ENCODE data around the gene LYG1.
"Not testable (repeated sequence)": the region's sequence is repeated elsewhere in the genome, so short reads cannot be mapped to it uniquely, and the experiment has no call there.

LYG1 gene

DNA sequence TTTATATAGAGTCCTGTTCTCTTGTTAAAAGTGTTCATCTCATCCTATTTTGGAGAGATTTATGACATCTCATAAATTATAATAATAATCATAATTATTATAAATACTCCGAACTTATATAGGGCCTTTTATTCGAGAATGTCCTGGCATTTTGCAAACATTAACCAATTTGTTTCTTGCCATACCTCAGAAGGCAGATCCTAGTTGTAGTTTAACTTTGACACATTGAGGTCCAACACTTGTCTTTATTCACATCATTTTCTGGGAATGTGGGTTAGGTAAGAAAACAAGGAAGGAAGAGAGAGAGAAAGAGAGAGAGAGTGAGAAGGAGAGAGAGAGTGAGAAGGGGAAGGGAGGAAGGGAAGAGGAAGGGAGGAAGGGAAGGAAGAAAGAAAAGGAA lies at the start of gene LYG1:
LYG1 (minus strand) TSS at position 101 of the 400 bp plus-strand sequence. CDS start 5,527 bp downstream, outside the sequence.
- DNase-seq (ENCODE audit: low spot score), result not testable (repeated sequence)

DNA sequence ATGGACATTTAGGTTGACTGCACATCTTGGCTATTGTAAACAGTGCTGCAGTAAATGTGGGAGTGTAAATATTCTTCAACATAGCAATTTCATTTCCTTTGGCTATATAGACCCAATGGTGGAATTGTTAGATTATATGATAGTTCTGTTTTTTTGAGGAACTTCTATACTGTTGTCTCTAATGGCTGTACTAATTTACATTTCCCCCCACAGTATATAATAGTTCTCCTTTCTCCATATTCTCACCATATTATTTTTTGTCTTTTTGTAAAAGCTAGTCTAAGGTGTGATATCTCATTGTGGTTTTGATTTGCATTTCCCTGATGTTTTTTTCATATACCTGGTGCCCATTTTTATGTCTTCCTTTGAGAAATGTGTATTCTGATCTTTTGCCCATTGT lies 49.2 kb upstream of the LYG1 start:
- no peak for DNase-seq (ENCODE audit: low spot score)

DNA sequence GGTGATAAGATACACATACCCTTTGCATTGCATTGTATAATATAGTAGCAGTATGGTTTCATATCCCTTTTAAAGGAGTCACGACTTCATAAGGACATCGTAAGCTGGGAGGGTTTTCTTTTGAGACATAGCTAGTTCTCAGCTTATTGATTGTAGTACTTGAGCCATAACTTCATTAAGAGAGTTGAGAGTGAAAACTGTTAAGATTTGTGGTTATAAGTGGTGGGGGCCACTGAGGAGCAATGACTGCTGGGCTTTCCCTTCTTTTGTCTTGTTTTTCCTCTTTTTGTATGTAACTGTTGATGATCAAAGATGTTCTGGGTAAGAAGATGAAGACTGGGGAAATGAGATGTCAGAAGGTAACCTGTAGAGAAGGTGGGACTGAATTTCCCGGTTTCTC lies 47.2 kb upstream of the LYG1 start:
- no peak for DNase-seq (ENCODE audit: low spot score)

DNA sequence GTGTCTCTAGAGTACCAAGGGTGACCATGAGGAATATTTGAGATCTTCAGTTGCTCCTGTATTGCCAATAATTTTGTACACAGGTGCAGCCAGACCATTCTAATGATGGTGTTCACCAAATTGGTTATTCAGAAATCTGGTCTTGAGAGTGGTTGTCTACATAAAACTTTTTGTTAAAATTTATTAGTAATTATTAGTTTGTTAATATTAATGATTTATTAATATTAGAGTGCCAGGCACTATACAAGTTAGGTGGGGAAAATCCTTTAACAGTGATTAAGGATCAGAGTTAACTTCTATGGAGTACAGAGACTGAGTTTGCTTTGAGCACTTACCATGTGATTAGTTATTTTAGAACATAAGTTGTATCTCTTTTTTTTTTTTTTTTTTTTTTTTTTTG lies 45.2 kb upstream of the LYG1 start:
- no peak for DNase-seq (ENCODE audit: low spot score)

DNA sequence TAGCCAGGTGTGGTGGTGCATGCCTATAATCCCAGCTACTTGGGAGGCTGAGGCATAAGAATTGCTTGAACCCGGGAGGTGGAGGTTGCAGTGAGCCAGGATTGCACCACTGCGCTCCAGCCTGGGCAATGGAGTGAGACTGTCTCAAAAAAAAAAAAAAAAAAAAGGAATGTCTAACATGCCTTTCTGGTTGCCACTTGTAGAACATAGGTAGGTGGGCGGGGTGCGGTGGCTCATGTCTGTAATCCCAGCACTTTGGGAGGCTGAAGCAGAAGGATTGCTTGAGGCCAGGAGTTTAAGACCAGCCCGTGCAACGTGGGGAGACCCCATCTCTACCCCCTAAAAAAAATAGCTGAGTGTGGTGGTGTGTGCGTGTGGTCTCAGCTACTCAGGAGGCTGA lies 44.4 kb upstream of the LYG1 start:
- not testable (repeated sequence) for DNase-seq (ENCODE audit: low spot score)

DNA sequence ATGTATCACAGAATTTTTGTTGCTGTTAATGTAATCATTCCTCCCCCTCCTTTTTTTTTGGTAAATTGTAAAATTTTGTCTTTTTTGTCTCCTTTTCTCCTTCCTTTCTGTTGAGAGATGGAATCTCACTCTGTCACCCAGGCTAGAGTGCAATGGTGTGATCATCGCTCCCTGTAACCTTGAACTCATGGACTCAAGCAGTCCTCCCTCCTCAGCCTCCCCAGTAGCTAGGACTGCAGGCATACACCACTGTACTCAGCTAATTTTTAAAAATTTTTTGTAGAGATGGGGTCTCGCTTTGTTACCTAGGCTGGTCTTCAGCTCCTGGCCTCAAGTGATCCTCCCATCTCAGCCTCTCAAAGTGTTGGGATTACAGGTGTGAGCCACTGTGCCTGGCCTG lies 41.5 kb upstream of the LYG1 start:
- no peak for DNase-seq (ENCODE audit: low spot score)

DNA sequence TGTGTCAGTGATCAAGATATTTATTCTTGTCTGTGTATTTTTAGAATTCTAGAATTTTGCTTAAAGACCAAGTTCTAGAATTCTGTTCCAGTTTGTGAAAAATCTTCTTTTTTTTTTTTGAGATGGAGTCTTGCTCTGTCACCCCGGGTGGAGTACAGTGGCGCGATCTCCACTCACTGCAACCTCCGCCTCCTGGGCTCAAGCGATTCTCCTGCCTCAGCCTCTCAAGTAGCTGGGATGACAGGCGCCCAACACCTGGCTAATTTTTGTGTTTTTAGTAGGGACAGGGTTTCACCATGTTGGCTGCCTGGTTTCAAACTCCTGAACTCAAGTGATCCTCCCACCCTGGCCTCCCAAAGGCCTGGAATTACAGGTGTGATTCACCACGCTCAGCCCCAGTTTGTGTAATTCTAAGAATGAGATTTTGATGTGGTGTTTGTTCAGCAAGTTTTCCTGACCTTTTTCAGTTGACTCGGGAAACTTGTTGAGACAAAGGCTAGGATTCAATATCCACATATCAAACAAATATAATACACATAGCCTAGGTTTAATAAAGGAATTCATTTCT lies 39.8 kb upstream of the LYG1 start:
- no peak for DNase-seq (ENCODE audit: low spot score)

DNA sequence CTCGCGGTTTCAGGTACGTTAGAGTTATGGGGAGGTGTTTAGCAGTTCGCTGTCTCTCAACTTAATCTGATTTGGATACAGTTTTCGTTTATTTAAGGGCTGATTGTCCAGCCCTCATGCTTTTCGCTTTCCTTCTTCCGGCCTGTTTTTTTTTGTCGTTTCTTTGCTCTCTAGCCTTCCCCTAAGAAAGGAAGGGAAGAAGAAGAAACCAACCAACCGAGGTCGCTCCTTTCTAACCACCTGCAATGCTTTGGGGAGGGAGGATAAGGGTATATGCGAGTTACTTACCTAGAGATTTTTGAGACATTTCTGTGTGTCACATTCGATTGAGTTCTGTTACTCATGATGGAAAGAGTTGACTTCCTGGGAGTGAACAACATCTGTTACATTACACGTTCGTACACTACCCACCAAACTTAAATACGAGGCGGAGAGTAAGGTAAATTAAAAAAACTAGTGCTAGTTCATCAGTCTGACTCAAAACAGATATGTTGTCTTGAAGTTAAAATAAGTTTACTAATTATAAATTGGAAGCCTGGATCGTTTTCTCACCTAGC lies 37.1 kb upstream of the LYG1 start:
- DNase-seq (ENCODE audit: low spot score), result no peak

DNA sequence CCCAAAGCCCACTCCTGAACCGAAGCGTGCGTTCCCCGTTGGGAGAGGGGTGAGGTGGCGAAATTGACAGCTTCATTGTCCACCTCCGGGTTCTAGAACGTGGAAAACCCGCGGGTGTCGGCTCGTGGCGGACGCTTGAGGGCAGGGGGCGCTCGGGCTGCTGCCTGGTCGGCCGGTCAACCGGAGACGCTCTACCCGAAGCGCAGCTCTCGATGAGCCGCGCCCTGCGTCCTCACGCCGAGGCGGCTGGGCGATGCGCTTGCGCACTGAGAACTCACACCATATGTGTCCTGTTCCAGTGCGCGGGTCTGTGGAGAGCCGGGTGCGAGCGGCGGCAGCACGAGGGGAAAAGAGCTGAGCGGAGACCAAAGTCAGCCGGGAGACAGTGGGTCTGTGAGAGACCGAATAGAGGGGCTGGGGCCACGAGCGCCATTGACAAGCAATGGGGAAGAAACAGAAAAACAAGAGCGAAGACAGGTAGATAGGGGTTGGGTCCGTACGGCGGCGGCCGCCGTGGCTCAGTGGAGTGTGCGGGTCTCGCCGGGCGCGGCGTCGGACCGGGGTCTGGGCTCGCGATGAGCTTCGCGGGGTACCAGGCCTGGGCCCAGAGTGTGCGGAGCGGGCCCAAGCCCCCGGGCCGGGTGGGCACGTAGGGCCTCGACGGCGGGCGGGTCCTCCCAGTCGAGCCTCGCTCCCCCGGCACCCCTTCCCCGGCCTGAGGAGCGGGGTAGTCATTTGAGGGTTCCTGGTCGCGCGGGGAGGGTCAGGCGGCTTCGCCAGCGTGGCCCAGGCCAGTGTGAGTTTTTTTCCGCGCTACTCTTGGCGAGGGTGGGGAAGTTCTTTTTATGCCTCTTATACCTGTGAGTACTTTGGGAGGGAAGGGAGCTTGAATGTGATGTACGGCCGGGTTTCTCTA lies 36.4 kb upstream of the LYG1 start, which contains the start of gene EIF5B:
EIF5B (plus strand) TSS at position 277 of the 916 bp plus-strand sequence; CDS start at position 443, 166 bp downstream.
- DNase-seq (ENCODE audit: low spot score), result peak; percentile 95

DNA sequence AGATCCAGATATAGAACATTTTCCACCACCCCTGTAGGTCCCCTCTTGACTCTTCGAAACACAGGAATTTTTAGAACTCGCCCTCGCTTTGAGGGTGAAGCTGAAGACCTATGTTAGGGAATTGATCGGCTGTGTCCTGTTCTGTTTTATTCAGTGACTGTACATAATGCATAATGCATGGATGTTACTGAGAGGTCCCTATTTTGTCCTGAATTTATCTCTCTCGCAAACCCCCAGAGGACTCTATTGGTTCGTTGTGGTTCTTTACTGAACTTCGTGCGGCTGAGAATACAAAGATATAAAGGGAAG lies 35.8 kb upstream of the LYG1 start:
- DNase-seq (ENCODE audit: low spot score), result peak; percentile 28

DNA sequence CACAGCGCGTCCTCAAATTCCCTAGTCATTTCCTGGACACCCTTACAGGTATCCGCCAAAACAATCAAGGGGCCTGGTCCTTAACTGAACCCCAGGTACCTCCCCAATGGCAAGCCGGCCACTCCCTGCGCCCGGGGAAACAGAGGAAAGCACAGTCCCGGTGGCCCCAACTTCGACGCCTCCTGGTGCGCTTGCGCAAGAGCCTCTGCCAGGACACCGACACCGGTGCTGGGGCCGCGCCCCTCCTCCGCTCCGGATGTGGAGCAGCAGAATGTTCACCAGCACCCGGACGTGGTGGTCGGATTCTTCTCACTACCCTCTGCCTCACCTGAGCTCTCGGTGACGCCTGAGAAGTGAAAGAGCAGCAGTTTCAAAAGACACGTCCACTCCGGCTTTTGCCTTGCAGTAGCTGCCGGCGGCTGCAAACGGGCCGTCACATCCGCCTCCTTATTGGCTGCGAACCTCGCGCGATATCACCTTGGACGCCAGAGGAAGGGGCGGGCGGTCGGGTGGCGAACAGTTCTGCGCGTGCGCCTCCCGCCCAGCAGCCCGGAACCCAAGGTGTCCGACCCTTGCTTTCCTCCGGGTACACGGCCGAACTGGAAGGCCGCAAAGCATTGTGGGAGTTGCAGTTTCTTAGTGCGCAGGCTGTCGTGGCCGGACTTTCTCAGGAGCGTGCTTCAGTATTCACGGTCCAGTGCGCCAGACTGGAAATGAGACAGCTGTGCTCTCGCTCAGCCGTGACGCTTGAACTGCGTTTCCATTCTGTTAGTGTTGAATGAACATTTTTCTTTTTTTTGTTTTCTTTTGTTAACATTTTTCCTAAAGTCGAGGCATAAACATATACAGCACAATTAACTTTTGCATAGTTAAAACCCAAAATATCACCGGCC lies 35.2 kb upstream of the LYG1 start, which contains the start of gene TXNDC9:
TXNDC9 (minus strand) TSS at position 423 of the 893 bp plus-strand sequence. CDS start 3,123 bp downstream, outside the sequence.
- DNase-seq (ENCODE audit: low spot score), result peak; percentile 99

DNA sequence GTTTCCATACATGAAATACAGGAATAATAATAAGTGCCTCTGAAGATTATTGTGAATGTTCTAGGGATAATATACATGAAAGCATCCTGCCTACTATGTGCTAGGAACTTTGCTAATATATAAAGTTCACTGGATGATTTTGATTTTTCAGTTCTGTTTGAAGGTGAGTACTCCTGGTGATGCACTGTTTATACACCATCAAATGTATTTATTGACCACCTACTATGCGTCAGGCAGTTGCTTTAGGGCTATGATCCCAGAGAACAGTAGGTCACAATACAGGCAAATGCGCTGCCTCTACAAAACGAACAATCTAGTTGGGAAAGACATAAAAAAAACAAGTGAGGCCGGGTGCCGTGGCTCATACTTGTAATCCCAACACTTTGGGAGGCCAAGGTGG lies 24.4 kb upstream of the LYG1 start:
- no peak for DNase-seq (ENCODE audit: low spot score)

DNA sequence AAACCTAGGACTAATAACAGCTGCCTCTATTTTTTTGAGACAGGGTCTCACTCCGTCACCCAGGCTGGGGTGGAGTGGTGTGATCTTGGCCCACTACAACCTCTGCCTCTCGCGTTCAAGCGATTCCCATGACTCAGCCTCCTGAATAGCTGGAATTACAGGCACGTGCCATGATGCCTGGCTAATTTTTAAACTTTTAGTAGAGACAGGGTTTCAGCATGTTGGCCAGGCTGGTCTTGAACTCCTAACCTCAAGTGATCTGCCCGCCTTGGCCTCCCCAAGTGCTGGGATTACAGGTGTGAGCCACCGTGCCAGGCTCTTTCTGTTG lies 16.8 kb upstream of the LYG1 start:
- DNase-seq (ENCODE audit: low spot score), result not testable (repeated sequence)

DNA sequence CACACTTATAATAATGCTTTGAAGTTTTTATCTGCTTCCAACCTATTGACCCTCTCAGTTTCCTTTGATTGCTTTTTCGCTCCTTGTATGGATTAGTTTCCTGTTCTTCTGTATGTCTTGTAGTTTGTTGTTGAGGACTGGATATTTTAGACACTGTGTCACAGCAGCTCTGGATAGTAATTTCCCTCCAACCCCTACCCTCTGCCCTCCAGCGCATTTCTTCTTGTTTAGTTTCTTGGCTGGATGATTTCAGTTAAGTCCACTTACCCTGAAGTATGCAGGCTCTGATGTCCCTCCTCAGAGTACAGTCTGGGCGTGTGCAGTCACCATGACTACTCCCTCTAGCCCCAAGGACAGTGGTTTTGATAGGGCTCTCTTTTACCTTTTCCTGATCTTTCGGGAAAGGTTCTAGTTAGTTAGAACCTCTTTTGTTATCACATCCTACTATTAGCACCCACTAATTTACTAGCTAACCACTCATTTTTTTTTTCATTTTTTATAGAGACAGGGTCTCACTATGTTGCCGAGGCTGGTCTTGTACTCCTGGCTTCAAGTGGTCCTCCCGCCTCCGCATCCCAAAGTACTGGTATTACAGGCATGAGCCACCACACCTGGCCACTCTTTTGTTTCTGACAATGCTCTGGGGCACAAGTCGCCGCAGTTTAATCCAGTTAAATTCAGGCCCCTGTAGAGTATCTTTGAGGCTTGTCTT lies 16.3 kb upstream of the LYG1 start:
- DNase-seq (ENCODE audit: low spot score), result no peak

DNA sequence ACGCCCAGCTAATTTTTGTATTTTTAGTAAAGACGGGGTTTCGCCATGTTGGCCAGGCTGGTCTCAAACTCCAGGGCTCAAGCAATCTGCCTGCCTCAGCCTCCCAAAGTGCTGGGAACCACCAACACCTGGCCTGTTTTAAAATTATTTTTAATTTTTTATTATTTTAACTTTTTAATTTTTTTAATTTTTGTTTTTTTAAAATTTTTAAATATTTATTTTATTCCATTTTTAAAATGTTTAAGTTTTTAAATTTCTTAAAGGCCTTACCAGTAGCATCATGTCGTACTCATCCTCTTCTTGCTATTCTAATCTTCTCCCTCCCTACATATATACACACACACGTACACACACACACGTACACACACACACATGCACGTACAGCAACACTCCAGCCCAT lies 1.4 kb downstream of the LYG1 start:
- DNase-seq (ENCODE audit: low spot score), result no peak

DNA sequence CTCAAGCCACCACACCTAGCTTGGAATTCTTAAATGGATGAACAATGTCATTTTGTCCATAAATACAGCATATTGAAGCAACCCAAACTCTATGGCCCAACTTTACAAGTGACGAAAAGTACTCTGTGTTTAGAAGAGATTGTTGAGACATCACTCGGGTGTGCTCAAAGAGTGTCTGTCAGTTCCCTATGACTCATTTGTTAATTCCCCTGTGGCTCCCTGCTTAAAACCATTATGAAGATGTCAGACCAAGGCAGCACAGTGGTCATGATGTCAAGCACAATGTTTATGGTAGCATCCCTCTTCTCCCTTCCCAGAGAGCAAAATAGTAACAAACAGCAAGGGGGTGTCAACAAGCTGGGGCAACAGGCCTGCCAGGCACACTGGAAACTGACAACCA lies 3.0 kb downstream of the LYG1 start:
- no peak for DNase-seq (ENCODE audit: low spot score)

DNA sequence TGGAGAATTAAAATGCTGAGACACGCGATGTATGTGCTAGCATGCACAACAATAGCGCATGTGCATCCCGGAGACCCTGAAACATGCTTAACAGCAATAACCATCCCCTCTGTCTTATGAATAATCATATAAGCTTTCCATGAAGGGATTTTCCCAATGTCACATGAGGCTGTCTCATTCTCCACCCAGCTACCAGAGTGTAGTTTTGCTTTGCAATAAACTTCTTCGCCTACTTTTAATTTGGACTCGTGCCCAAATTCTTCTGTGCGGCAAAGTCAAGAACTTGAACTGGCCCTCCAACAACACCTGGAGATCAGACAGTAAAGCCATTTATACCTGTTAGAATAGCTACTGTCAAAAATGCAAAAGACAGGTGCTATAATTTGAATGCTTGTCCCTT lies 15.5 kb downstream of the LYG1 start:
- DNase-seq (ENCODE audit: low spot score), result no peak

DNA sequence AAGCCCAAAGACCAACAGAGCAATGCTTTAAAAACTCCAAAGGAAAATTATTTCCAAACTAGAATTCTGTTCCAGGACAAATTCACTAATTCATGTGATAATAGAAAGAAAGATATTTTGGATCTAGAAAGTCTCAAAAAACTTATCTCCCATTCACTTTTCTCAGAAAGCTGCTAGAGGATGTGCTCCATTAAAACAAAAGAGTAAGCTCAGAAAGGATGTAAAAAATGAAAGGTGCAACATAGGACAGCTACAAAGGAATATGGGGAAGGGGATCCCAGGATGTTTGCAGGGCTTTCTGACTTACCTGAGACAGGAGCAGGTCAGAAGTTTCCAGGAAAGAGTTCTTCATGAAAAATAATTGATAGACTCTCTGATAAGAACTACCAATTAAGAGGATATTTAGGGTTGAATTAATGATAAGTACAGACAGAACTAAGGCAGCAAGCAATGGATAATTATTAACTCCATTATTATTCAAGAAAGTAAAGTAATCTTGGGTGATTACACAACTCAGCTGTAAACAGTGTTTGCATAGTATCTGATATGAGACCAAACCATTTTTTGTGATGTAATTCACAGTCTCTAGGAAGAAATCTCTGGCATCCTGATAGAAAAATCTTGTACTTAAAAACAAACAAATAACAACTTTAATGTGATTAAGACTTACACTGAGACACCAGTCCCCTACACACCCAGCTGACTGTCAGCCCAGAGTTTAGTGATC lies 20.9 kb downstream of the LYG1 start:
- DNase-seq (ENCODE audit: low spot score), result no peak

DNA sequence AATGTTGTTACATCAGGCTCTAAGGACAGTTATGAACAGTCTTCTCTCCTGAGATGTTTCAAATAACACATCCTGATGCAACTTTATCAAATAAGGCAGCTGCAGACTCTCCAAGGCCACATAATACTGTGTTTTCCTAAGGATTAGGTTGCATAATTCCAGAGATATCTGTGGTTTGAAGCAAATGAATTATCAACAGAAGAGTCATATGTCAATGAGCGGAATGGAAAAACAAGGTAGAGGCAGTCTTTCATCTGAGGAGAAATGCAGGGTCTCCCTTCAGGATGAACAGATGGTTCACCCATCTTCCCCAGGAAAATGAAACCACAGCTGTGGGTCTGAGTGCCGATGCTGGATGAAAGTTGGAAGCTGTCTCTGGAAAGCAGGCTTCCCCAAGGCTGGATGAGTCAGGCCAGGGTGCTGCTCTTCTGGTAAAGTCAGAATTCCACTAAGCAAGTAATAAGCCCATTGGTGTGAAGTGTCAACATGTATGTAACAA lies 22.2 kb downstream of the LYG1 start:
- no peak for DNase-seq (ENCODE audit: low spot score)

DNA sequence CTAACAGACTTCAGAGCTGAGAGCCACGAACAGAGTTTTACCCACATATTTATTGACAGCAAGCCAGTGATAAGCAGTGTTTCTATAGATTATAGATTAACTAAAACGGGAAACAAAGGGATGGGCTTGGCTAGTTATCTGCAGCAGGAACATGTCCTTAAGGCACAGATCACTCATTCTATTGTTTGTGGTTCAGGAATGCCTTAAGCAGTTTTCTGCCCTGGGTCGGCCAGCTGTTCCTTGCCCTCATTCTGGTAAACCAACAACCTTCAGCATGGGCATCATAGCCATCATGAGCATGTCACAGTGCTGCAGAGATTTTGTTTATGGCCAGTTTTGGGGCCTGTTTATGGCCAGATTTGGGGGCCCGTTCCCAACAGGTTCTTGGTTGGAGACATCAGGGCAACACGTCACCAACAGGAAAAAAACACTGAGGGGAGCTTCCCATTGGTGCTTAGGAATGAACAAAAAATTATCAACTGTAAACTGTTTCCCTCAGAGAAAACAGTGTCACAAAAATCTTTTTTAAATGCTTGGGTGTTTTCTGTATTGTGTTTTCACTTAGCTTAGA lies 22.7 kb downstream of the LYG1 start:
- not testable (repeated sequence) for DNase-seq (ENCODE audit: low spot score)

All from COLO829 (cell line).